RWPE2 (cell line): ENCODE data around the gene FZD7.

ENCODE experiments used
- ATAC-seq: fragments of 200-7000 bp; cut with Tn5 transposase; 3 replicates; pipeline ENCODE4 v1.9.1; 2021; ENCODE audit warnings: low read depth
- DNase-seq: peaks from one replicate; pipeline ENCODE4 v3.0.0-alpha.2; 2020; ENCODE audit warnings: low spot score
- H3K27ac ChIP-seq: fragments of 450-650 bp; 2 replicates; pipeline ENCODE4 v1.5.1; 2017; ENCODE audit warnings: mild to moderate bottlenecking; ENCODE audit not compliant: poor library complexity, severe bottlenecking
- H3K27me3 ChIP-seq: fragments of 250-450 bp; sonication (Bioruptor Pico); 2 replicates; pipeline ENCODE4 v1.5.1; 2021; ENCODE audit warnings: mild to moderate bottlenecking, moderate library complexity; ENCODE audit not compliant: insufficient read depth, poor library complexity, severe bottlenecking
- H3K36me3 ChIP-seq: fragments of 250-450 bp; sonication (Bioruptor Pico); 2 replicates; pipeline ENCODE4 v1.5.1; 2020; ENCODE audit warnings: low read depth, mild to moderate bottlenecking, moderate library complexity
- H3K4me1 ChIP-seq: fragments of 250-450 bp; sonication (Bioruptor Pico); 2 replicates; pipeline ENCODE4 v1.5.1; 2021; ENCODE audit warnings: mild to moderate bottlenecking, moderate library complexity; ENCODE audit not compliant: insufficient read depth, poor library complexity, severe bottlenecking
- H3K4me3 ChIP-seq: fragments of 250-450 bp; sonication (Bioruptor Pico); 2 replicates; pipeline ENCODE4 v1.5.1; 2021; ENCODE audit warnings: mild to moderate bottlenecking, moderate library complexity; ENCODE audit not compliant: severe bottlenecking
- H3K9me3 ChIP-seq: fragments of 250-450 bp; sonication (Bioruptor Pico); 2 replicates; pipeline ENCODE4 v1.5.1; 2021; ENCODE audit warnings: mild to moderate bottlenecking, moderate library complexity; ENCODE audit not compliant: severe bottlenecking
- CTCF ChIP-seq: fragments of 450-650 bp; IDR thresholded peaks from one replicate; pipeline ENCODE4 v1.5.1; 2017; ENCODE audit warnings: mild to moderate bottlenecking, moderate library complexity; ENCODE audit not compliant: poor library complexity, severe bottlenecking

The FZD7 gene

GRCh38 chr2:201986463-201986735, 47.3 kb upstream of the FZD7 start:
- no peak for DNase-seq
- ATAC-seq = no peak
- TF ChIP-seq CTCF = no peak
- Histone ChIP-seq H3K9me3 (no peaks in the 10 kb centered on the region), H3K4me3 (no peak overlapping the region), H3K27me3 (no peaks in the 10 kb centered on the region), H3K36me3 (no peaks in the 10 kb centered on the region), H3K4me1 (no peaks in the 10 kb centered on the region), H3K27ac (no peak overlapping the region)

GRCh38 chr2:201987426-201987825, 46.2 kb upstream of the FZD7 start:
- TF ChIP-seq CTCF = no peak
- Histone ChIP-seq H3K4me1 (no peaks in the 10 kb centered on the region), H3K27ac (no peak overlapping the region), H3K27me3 (no peaks in the 10 kb centered on the region), H3K4me3 (no peak overlapping the region), H3K9me3 (no peaks in the 10 kb centered on the region), H3K36me3 (no peaks in the 10 kb centered on the region)
- ATAC-seq = no peak
- no peak for DNase-seq

GRCh38 chr2:201990069-201990468, 43.6 kb upstream of the FZD7 start:
- Histone ChIP-seq H3K4me3 (no peak overlapping the region), H3K27ac (no peak overlapping the region), H3K36me3 (no peaks in the 10 kb centered on the region), H3K9me3 (no peaks in the 10 kb centered on the region), H3K27me3 (no peaks in the 10 kb centered on the region), H3K4me1 (no peaks in the 10 kb centered on the region)
- TF ChIP-seq CTCF = no peak
- DNase-seq (no peak), ATAC-seq (no peak)

- ATAC-seq (no peak), DNase-seq (no peak)
- Histone ChIP-seq H3K9me3 (no peaks in the 10 kb centered on the region), H3K4me1 (peaks cover 13% of the 10 kb centered on the region), H3K4me3 (no peak overlapping the region), H3K36me3 (no peaks in the 10 kb centered on the region), H3K27me3 (no peaks in the 10 kb centered on the region), H3K27ac (no peak overlapping the region)
- no peak for TF ChIP-seq CTCF
Observed at GRCh38 chr2:201992960-201993359, 40.7 kb upstream of the FZD7 start.

- no peaks in the 10 kb centered on the region for H3K27me3 ChIP-seq
- no peak overlapping the region for H3K27ac ChIP-seq
- H3K9me3 ChIP-seq = no peaks in the 10 kb centered on the region
- no peaks in the 10 kb centered on the region for H3K36me3 ChIP-seq
- ATAC-seq (no peak), DNase-seq (no peak)
- H3K4me1 ChIP-seq = peaks cover 13% of the 10 kb centered on the region
- no peak overlapping the region for H3K4me3 ChIP-seq
- no peak for TF ChIP-seq CTCF
Observed at GRCh38 chr2:201994973-201995638, 38.5 kb upstream of the FZD7 start.
